GM19328 (cell line): ENCODE results near the gene DRD4.

Experiments
- ATAC-seq: cut with Tn5 transposase; IDR thresholded peaks from one replicate; pipeline ENCODE4 v1.9.1; 2021; ENCODE audit warnings: mild to moderate bottlenecking, moderate library complexity; ENCODE audit not compliant: unreplicated experiment

DRD4 gene

GRCh38 chr11:620935-621814 lies 15.9 kb upstream of the DRD4 start:
- no peak for ATAC-seq

GRCh38 chr11:621838-622237 lies 15.2 kb upstream of the DRD4 start:
- no peak for ATAC-seq

- no peak for ATAC-seq
Measured at GRCh38 chr11:623349-623869, 13.7 kb upstream of the DRD4 start.

- ATAC-seq: no peak
Measured at GRCh38 chr11:623999-624704, 12.9 kb upstream of the DRD4 start.

GRCh38 chr11:624705-625635 lies 12.1 kb upstream of the DRD4 start, which contains the start of gene CDHR5:
Gene CDHR5, minus strand, starts transcription at chr11:624955. Its CDS starts 53 bp downstream, at chr11:624902.
- no peak for ATAC-seq

GRCh38 chr11:625636-626268 lies 11.3 kb upstream of the DRD4 start:
- no peak for ATAC-seq

- no peak for ATAC-seq
Measured at GRCh38 chr11:626475-627307, 10.4 kb upstream of the DRD4 start, which contains the start of gene SCT. Gene SCT, minus strand, starts transcription at chr11:627181. Its CDS starts 38 bp downstream, at chr11:627143.

GRCh38 chr11:627308-627576 lies 9.8 kb upstream of the DRD4 start:
- no peak for ATAC-seq

- no peak for ATAC-seq
Measured at GRCh38 chr11:628056-628455, 9.0 kb upstream of the DRD4 start.

GRCh38 chr11:629237-629583 lies 7.9 kb upstream of the DRD4 start:
- no peak for ATAC-seq

GRCh38 chr11:630871-631270 lies 6.2 kb upstream of the DRD4 start:
- no peak for ATAC-seq

- ATAC-seq: no peak
Measured at GRCh38 chr11:635945-636510, 1.0 kb upstream of the DRD4 start.

- ATAC-seq: no peak
Measured at GRCh38 chr11:637333-637592, 194 bp downstream of the DRD4 start.

GRCh38 chr11:637593-638521 lies 788 bp downstream of the DRD4 start:
- no peak for ATAC-seq

GRCh38 chr11:638631-639331 lies 1.7 kb downstream of the DRD4 start:
- ATAC-seq: no peak

GRCh38 chr11:639332-639955 lies 2.4 kb downstream of the DRD4 start:
- no peak for ATAC-seq

GRCh38 chr11:640021-640706 lies 3.1 kb downstream of the DRD4 start:
- no peak for ATAC-seq
